Dermis blood vessel endothelial cell (primary cell): ENCODE results near the gene SOCS3. TPM values are rescaled to one million over a fixed set of nuclear protein-coding genes. Genes with fewer than 3 reads are reported as not detected.

Experiments used
- total RNA-seq: library from RNA; depleted of rRNA; stranded (reverse); fragments of >200 nt; gene quantifications from 2 replicates; pipeline ENCODE4 v1.2.3, GENCODE V29; 2014

Gene SOCS3
- total RNA-seq, 1 donor from 2014 or later = 130 TPM

Other genes with a start within 250 kb of the SOCS3 start
- gene TMC6, start 231.3 kb downstream of the SOCS3 start, total RNA-seq = 69.6 and 70.2 TPM in 2 replicates
- 0.14 and 0.34 TPM in 2 replicates for gene TMC8, start 229.3 kb downstream of the SOCS3 start, total RNA-seq
- not detected in 2 replicates for gene C17orf99, start 213.7 kb downstream of the SOCS3 start, total RNA-seq
- 48.0 and 54.0 TPM in 2 replicates for gene SYNGR2, start 191.5 kb downstream of the SOCS3 start, total RNA-seq
- 98.7 and 170 TPM in 2 replicates for gene TK1, start 173.0 kb downstream of the SOCS3 start, total RNA-seq
- 54.9 and 95.6 TPM in 2 replicates for gene AFMID, start 172.7 kb downstream of the SOCS3 start, total RNA-seq
- 23.5 and 91.0 TPM in 2 replicates for gene BIRC5, start 145.8 kb downstream of the SOCS3 start, total RNA-seq
- 0.51 and 0.84 TPM in 2 replicates for gene TMEM235, start 128.4 kb downstream of the SOCS3 start, total RNA-seq
- gene PGS1, start 18.6 kb upstream of the SOCS3 start, total RNA-seq = 38.1 and 66.9 TPM in 2 replicates
- gene DNAH17, start 217.3 kb upstream of the SOCS3 start, total RNA-seq = 0.42 and 0.51 TPM in 2 replicates